NCI-H1436 (cell line): ENCODE data around the gene HNRNPDL.
"Not testable (repeated sequence)": the region's sequence is repeated elsewhere in the genome, so short reads cannot be mapped to it uniquely, and the experiment has no call there.

ENCODE experiments used
- DNase-seq: peaks from one replicate; lab custom pipeline; 2025; lab: John Stamatoyannopoulos, UW

HNRNPDL gene

GRCh38 chr4:82430193-82430963 is at the start of gene HNRNPDL, which contains the start of gene ENOPH1:
TSS of gene HNRNPDL (minus strand) at chr4:82430462. CDS start at chr4:82429690, 772 bp downstream.
TSS of gene ENOPH1 (plus strand) at chr4:82430590. CDS start at chr4:82430830, 240 bp downstream.
- peak; percentile 96 for DNase-seq

- no peak for DNase-seq
Observed at GRCh38 chr4:82479562-82479961, 49.3 kb upstream of the HNRNPDL start.

DNA sequence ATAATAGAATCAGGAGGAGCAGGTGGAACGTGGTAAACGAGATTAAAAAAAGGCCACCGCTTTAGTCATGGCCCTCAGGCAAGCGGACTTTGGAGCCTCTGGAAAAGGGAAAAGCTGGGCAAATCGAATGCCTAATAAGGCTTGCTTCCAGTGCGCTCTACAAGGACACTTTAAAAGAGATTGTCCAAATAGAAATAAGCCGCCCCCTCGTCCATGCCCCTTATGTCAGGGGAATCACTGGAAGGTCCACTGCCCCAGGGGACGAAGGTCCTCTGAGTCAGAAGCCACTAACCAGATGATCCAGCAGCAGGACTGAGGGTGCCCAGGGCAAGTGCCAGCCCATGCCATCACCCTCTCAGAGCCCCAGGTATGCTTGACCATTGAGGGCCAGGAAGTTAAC is 47.2 kb upstream of the HNRNPDL start:
- not testable (repeated sequence) for DNase-seq

GRCh38 chr4:82475931-82476330 is 45.7 kb upstream of the HNRNPDL start:
- DNase-seq: not testable (repeated sequence)

DNA sequence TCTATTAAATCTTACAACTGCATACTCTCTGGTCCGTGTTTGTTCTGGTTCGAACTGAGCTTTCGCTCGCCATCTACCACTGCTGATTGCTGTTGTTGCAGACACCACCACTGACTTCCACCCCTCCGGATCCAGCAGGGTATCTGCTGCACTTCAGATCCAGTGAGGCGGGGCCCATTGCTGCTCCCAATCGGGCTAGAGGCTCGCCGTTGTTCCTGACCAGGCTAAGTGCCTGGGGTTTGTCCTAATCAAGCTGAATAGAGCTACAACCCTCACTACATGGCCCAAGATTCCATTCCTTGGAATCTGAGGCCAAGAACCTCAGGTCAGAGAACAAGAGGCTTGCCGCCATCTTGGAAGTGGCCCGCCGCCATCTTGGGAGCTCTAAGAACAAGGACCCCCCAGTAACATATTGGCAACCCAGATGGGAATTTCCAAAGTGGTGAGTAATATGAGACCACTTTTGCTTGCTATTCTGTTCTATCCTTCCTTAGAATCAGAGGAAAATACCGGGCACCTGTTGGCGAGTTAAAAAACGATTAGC is 43.4 kb upstream of the HNRNPDL start:
- DNase-seq: no peak

- DNase-seq: not testable (repeated sequence)
Observed at GRCh38 chr4:82473080-82473479, 42.8 kb upstream of the HNRNPDL start.

- DNase-seq: no peak
Observed at GRCh38 chr4:82469791-82470345, 39.6 kb upstream of the HNRNPDL start.

DNA sequence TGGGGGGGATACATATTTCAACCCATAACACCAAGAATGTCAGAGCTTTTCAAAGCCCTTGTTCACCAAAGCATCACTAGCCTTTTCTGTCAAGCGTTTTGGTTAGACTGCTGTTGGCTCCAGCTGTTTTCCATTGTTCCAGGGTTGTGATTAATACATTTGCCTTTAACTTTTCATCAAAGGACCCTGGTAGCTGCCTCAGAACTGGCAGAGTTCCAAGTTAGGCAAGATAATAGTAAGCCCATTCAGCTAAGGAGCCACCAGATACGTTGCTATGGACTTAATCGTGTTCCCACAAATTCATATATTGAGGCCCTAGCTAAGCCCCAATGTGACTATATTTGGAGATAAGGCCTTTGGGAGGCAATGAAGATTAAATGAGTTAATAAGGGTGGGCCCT is 37.2 kb upstream of the HNRNPDL start:
- DNase-seq: no peak

GRCh38 chr4:82463221-82463620 is 33.0 kb upstream of the HNRNPDL start:
- no peak for DNase-seq

DNA sequence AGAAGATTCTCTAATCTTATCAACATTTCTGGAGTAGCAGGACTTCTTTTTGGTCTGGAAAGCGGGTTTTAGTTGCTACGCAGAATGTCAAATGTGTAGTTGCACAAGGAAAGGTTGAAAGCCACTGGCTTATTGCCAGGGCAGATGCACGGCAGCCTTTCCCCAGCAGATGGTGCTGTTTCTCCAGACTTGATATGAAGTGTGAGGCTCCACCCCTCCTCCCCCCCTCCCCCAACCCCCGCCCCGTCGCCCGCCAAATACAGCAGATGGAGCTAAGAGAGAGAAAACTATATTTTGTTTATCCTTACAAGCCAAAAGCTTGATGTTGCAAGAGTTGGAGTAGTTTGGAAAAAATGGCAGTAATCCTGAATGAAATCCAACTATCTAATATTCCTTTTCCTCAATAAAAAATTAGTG is 32.2 kb upstream of the HNRNPDL start:
- DNase-seq: peak; percentile 83

DNA sequence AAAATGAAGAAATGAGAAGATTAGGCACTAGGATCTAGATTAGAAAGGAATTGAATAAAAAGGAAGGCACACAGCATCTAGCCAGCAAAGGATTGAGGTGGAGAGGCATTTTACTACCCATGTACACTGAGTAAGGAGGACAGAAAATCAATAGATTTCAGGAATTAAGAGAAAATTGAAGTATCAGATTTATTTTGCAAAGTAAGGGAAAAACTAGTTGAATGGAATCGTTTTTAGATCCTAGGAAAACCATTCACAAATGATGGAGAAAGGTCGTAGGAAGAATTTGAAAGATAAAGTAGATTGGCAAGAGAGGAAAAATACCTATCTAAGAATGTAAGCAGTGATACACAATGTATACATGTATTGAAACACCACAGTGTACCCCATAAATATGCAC is 31.4 kb upstream of the HNRNPDL start:
- DNase-seq: no peak

GRCh38 chr4:82458729-82459128 is 28.5 kb upstream of the HNRNPDL start:
- no peak for DNase-seq

- no peak for DNase-seq
Observed at GRCh38 chr4:82457266-82457665, 27.0 kb upstream of the HNRNPDL start.

- no peak for DNase-seq
Observed at GRCh38 chr4:82452026-82452425, 21.8 kb upstream of the HNRNPDL start.

DNA sequence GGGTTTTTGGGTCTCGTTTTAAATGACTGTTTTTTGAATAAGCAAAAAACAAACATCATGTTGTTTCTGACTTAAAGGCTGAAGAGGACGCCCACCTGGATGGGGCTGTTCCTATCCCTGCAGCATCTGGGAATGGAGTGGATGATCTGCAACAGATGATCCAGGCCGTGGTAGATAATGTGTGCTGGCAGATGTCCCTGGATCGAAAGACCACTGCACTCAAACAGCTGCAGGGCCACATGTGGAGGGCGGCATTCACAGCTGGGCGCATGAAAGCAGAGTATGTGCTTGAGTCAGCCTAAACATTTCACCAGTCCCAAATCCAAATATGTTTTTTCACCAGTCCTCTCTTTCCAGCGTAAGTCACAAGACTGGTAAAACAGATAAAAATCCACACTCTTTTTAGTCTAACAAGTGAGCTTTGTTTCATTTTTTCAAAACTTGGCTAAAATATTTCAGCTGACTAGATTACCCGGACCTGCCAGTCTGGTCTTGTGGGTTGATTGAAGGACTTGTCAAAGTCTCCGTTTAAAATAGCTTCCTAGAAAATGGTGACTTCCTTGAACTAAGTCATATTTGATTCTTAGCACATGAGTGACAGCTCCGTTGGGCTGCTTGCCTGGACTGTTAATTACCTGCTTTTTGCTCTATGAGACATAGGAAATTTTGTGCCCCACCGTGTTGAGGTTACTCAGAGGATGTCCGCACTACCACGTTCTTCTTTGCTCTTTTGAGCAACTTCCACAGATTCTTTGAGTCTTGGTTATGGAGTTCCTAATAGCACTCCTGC is 20.9 kb upstream of the HNRNPDL start:
- no peak for DNase-seq

GRCh38 chr4:82447886-82448285 is 17.6 kb upstream of the HNRNPDL start:
- no peak for DNase-seq

DNA sequence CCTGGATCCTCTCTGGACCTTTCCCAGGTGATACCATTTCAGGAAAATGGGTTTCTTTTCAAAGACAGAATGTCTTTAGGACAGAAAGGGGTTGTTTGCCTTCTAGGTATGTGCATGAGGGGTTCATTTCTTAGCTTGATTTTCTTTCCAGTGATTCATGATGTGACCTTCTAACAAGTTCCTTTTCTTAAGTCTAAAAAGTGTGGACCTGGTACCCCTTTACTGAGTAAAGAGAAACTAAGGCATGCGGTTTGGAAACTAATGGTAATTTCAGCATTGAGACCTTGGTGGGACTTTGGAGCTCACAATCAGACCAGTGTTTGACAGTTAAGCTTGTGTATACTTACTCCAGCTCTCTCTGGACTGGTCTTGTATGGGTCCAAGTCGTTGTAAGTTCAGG is 8.8 kb upstream of the HNRNPDL start:
- no peak for DNase-seq

DNA sequence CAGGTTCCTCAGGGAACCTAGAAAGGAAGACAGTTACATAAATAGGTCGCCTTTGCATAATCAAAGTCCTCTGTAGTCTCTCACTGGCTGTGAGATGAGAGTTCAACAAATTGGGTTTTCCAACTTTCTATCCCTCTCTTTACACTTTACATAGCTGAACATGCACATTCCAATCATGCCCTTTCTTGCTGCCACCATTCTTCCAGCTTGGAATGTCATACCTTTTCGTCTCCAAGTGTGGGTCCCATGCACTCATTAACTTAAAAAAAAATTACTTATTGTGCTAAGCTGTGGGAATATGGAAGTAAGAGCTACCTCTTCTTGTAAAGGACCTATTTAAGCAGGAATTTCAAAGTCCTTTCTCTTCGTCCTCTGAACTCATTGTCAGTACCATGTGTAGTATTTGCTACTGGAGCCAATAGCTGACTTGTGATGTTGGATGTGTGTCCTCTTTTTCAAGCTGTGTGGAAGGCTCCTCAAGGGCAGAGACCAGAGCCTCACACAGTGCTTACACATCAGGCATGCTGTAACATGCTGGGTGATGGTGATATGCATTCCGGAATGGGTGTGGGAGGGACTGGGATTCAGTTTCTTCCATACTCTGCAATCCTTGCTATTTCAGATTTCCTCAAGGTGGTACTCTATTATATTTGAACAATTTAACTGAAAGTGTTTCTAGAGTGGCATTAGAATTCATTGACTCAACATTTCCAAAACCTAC is 7.2 kb upstream of the HNRNPDL start:
- DNase-seq: no peak

- no peak for DNase-seq
Observed at GRCh38 chr4:82436780-82437179, 6.5 kb upstream of the HNRNPDL start.

DNA sequence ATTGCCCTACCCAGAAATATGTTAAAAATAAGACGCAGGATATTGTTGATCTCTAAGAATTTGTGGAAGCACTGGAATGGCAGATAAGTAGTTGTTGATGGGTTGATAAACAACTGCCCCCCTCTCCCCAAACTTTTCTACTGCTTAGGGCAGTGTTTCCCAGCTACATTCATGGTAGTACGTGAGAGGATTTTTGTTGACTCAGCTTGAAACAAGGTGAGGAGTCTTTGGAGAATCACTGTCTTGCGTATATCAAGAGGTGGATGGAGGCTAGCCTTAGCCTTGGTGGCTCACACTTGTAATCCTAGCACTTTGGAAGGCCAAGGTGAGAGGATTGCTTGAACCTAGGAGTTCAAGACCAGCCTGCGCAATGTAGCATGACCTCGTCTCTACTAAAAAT is 5.9 kb upstream of the HNRNPDL start:
- DNase-seq: no peak

GRCh38 chr4:82434949-82435348 is 4.7 kb upstream of the HNRNPDL start:
- DNase-seq: no peak

DNA sequence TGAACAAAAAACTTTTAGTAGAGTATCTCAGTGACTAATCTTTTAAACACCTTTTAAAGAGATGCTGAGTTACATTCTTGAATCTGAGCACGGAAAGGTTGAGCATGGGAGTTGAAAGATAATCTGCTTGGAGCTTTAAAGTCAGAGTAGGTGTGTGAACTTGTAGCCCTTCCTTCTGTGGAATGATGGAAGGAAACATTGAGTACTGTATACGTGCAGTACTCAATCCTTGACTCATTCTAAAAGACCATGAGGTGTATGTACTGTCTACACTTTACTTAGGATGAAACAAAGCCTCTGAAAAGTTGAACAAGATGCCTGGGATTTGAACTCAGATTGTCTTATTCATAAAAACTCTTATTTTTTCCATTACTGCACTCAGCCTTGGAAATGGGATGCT is 3.5 kb upstream of the HNRNPDL start:
- no peak for DNase-seq
